HuH-7 (cell line): ENCODE results near the gene SKI.
A peak's percentile ranks its signal among the peaks of the same experiment; 100 is the strongest.

Source experiments
- DNase-seq: peaks from one replicate; pipeline ENCODE4 v3.0.0; 2011; ENCODE audit warnings: low spot score

Gene SKI

DNA sequence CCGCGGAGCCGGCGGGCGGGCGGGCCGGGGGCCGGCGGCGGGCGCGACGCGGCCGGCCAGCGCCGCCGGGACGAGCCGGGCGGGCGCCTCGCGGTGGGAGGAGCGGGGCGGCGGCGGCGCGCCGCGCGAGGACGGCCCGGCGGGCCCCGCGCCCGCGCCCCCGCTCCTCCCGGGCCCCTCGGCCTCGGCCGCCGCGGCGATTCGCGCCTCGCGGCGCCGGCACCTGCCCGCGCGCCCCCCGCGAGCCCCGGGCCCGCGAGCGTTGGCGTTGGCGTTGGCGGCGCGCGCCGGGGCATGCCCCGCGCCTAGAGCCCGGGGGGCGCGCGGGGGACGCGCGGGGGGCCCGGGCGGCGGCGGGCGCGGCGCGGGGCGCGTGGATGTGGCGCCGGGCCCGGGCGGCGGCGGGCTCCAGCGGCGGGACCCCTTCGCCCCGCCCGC lies at the start of gene SKI:
TSS of gene SKI (plus strand) at position 163 of the 438 bp plus-strand sequence. CDS start 448 bp downstream, outside the sequence.
- DNase-seq: no peak

DNA sequence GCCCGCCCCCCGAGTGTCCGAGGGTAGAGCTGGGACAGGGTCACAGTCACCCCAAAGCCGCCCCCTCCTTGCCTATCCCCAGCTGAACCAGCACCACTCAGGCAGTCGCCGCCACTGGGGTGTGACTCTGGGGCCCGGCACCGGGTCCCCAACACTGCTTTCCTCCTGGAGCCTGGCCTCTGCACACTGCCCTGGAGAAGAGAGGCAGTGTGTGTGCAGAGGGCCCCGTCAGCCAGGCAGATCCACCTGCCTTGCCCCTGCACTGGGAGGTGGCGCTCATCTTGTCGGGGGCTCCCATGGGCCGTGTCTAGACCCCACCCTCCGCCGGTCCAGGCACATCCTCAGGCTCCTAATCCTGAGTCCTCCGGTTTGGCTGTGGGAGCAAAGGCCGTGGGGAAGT lies 49.2 kb upstream of the SKI start:
- no peak for DNase-seq

- DNase-seq: no peak
Observed at GRCh38 chr1:2179283-2180013, 48.7 kb upstream of the SKI start.

DNA sequence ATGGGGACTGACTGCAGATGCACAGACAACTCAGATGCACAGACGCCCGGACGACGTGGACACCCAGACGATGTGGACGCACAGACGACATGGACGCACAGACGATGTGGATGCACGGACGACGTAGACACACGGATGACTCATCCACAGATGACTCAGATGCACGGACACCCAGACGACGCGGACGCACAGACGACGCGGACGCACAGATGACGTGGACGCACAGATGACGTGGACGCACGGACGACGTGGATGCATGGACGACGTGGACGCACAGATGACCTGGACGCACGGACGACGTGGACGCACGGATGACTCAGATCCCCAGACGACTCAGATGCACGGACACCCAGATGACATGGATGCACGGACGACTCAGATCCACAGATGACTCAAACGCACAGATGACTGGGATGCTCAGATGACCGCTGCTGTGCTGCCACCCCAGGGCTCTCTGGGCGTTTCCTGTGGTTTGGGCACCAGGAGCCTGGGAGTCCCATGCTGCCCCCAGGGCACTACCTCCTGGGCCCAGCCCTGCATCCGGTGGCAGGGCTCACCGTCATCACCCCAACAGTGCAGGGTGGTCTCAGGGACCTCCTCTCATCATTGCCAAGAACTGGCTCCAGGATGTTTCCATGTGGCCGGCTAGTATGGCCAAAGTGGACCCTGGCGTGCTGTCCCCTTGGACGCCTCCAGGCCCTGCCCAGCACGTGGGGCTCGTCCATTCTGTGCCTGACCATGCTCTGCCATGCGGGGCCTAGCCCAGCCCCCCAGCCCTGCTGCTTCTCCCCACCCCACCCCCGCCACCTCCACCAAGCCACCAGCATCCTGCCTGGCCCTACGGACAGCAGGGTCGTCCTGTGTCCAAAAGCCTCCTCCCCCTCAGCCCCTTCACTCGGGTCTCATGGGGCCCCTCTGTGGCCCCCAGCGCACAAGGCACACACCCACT lies 47.5 kb upstream of the SKI start:
- no peak for DNase-seq

DNA sequence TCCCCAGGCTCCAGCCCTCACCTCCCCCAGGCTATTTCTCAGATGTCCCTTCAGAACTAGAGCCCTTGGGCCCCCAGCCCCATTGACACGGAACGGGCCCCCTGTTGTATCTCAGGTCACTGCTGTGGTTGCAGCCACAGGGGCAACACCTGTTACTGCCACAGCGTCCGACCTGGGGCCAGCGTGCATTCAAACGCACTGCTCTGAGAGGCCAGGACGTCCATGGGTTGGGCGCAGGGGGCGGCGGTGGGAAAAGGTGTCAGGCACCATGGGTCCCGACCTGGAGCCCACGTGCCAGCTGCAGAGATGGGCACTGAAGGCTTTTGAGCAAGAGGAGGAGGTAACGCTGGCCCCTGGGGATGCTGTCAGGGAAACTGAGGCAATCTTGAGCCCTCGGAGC lies 46.8 kb upstream of the SKI start:
- no peak for DNase-seq

- no peak for DNase-seq
Observed at GRCh38 chr1:2181752-2182151, 46.4 kb upstream of the SKI start.

GRCh38 chr1:2182376-2182775 lies 45.7 kb upstream of the SKI start:
- no peak for DNase-seq

DNA sequence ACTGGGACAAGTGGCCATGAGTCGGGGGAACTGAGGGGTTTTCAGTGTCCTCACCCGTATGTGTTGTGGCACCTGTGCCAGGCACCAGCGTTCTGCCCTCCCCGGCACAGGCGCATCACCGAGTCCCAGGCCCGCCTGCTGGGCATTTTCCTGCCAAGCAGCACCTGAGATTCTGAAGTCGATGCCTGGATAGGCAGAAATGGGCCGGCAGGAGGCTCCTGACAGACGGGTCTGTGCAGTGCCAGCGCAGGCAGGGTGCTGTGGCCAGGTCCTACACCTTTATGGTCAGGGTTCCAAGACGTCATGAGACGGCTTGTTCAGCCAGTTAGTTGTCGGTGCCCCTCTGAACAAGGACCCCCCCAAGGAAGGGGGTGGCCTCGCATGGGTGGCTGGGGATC lies 44.2 kb upstream of the SKI start:
- DNase-seq: no peak

GRCh38 chr1:2184531-2184930 lies 43.6 kb upstream of the SKI start:
- no peak for DNase-seq

- no peak for DNase-seq
Observed at GRCh38 chr1:2184934-2185333, 43.2 kb upstream of the SKI start.

- DNase-seq: no peak
Observed at GRCh38 chr1:2185880-2186855, 42.0 kb upstream of the SKI start.

- DNase-seq: no peak
Observed at GRCh38 chr1:2186901-2187300, 41.2 kb upstream of the SKI start.

GRCh38 chr1:2187619-2188018 lies 40.5 kb upstream of the SKI start:
- DNase-seq: no peak

- no peak for DNase-seq
Observed at GRCh38 chr1:2188336-2188735, 39.8 kb upstream of the SKI start.

DNA sequence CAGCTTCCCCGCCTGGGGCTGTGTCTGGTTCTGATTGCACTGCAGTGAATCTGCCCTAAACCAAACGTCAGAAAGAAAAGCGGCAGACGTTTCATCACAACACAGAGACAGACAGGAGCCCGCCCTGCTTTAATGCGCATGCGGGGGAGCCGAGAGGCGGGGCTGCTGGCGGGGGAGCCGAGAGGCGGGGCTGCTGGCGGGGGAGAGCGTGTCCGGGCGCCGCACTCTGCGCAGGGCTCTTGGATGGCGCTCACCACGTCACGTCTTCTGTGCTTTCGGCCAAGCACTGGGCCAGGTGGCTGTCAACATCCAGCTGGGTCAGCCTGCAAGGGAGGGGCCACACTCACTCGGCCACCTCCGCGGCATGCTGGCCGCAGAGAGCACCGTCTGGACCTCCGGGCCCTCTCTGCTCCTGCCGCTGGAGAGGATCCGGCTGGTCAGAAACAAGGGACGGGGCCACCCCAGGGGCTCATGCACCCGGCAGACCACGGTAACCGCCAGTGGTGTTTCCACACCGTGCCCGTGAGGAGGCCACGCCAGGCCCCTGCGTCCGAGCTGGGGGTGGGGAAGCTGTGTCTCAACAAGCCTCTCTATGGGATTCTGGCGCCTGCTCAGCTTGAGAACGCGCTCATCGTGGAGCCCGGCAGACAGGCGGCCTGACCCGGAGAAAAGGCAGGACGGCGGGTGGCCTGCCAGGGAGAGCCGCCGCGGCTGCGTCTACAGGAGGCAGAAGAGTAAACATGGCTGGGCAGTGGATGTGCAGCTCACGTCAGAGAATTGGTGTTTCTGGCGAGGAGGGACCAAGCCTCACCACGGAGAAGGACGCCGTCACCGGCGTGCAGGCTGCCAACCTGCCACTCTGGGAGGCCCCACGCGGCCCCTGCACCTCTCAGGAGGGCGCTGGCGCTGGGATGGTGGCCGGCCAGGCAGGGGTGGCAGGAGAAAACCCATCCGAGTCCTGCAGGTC lies 38.4 kb upstream of the SKI start:
- peak; percentile 93 for DNase-seq

DNA sequence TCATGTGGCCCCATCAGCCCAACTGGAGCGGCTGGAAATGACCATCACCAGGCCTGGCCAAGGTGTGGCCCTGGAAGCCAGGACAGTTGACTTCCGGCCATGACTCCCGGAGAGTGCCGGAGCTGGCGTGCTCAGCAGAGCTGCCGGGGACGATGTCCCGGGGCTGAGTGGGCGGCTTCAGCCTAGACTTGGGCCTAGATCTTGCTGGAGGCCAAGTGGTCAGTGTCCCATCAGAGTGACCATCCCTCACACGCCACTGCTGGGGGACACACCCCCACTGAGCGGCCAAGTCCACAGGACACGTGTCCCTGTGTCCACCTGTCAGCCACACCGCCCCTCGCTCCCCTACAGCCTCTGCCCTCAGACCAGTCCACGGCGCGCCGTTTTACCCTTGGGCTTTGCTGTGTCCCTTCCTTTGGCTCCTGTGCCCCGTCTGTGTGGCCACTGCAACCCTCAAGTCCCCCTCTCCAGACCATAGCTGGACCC lies 37.6 kb upstream of the SKI start:
- DNase-seq: no peak

- DNase-seq: no peak
Observed at GRCh38 chr1:2192031-2192995, 35.8 kb upstream of the SKI start.

DNA sequence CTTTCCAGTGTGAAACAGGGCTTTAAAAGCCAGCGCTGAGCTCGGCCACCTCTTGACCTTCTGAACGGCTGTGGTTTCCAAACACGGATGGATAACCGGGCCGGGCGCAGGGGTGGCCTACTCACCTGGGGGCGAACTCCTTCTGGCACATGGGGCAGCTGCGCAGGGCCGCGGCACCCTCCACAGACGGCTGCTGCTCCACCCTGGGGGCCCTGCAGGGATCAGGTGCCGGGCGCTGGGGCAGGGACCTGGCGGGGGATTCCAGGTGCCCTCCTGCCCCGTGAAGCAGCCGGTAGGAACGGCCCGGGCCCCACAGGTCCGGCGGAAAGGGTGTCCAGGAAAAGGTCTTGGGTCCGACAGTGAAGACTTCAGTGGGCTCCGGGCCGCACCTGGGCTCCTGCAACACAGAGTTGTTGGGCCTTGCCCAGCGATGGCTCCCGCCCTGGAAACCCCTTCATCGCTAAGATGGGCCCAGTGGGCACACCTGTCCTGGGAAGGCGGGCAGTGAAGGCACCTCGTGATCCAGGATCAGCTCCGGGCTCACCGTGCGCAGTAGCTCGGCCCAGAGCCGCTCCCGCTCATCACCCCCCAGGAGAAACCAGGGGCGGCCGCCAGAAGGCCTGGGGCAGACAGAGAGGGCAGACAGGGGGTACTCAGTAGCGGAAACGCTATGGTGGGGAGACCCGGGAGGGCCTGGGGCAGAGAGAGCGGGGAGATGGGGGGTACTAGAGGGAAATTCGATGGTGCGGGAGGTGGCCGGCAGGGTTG lies 34.4 kb upstream of the SKI start:
- no peak for DNase-seq
